IPS-18a (cell line): Measurements from ENCODE around the gene SLC25A31.

ENCODE experiments used
- H3K27ac ChIP-seq: one replicate; pipeline ENCODE4 v1.5.1; 2013; ENCODE audit warnings: low read length
- H3K27me3 ChIP-seq: one replicate; pipeline ENCODE4 v1.6.1; 2013; ENCODE audit warnings: mild to moderate bottlenecking, low read length; ENCODE audit not compliant: control insufficient read depth, insufficient read depth
- H3K36me3 ChIP-seq: one replicate; pipeline ENCODE4 v1.6.1; 2013; ENCODE audit warnings: low read depth, low read length; ENCODE audit not compliant: control insufficient read depth
- H3K4me1 ChIP-seq: one replicate; pipeline ENCODE4 v1.6.1; 2013; ENCODE audit warnings: low read depth, low read length; ENCODE audit not compliant: control insufficient read depth
- H3K4me3 ChIP-seq: one replicate; pipeline ENCODE4 v1.5.1; 2013; ENCODE audit warnings: low read length
- H3K9ac ChIP-seq: one replicate; pipeline ENCODE4 v1.6.1; 2013; ENCODE audit warnings: mild to moderate bottlenecking, low read length, moderate library complexity
- H3K9me3 ChIP-seq: one replicate; pipeline ENCODE4 v1.6.1; 2013; ENCODE audit warnings: low read depth, low read length; ENCODE audit not compliant: control insufficient read depth

SLC25A31 gene

DNA sequence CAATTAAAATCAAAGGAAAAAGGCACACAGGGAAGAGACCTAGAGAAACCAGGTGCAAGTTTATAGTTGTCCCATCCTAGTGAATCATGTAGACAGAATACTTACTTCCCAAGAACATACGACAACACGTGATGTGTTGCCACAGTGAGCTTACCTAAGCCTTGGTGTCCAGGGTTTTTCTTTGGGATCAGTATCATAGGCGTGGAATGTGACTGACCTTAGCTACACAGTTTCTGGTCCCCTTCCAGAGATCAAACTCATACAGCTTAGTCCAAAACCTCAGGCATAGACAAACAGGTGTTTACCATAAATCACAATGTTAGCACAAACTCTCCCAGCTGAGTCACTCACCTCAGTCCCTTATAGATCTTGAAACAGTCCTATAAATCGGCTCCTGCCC is 17.7 kb downstream of the SLC25A31 start:
- Histone ChIP-seq H3K9ac (no peak overlapping the region), H3K27ac (no peak overlapping the region), H3K4me1 (no peaks in the 10 kb centered on the region), H3K4me3 (no peak overlapping the region), H3K36me3 (no peaks in the 10 kb centered on the region), H3K9me3 (no peaks in the 10 kb centered on the region), H3K27me3 (no peaks in the 10 kb centered on the region)

DNA sequence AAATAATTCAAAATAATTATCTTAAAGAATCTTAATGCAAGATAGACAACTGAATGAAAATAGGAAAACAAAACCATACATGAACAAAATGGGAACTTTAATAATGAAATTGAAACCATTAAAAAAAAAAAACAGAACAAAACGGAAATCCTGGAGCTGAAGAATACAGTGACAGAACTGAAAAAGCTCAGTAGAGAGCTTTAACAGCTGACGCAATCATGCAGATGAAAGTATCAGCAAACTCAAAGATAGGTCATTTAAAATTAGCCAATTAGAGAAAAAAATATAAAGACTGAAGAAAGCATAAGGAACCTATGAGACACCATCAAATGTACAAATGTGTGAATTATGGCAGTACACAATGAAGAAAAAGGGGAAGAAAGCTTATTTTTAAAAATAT is 18.8 kb downstream of the SLC25A31 start:
- Histone ChIP-seq H3K4me3 (no peak overlapping the region), H3K36me3 (no peaks in the 10 kb centered on the region), H3K4me1 (no peaks in the 10 kb centered on the region), H3K27ac (no peak overlapping the region), H3K9ac (no peak overlapping the region), H3K27me3 (no peaks in the 10 kb centered on the region), H3K9me3 (no peaks in the 10 kb centered on the region)

DNA sequence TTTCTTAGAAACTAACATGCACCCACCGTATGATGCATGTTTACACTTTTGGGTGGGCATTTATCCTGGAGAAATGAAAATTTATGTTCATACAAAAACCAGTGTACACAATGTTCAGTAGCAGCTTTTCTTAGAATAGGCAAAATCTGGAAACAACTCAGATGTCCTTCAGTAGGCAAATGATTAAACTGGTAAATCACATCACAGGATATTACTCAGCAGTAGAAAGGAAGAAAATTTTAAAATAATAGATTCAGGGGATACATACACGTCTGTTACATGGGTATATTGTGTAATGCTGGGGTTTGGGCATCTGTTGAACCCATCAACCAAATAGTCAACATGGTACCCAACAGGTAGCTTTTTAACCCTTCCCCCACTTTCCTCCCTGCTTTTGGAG is 26.7 kb downstream of the SLC25A31 start:
- Histone ChIP-seq H3K9me3 (no peaks in the 10 kb centered on the region), H3K27me3 (no peaks in the 10 kb centered on the region), H3K4me3 (no peak overlapping the region), H3K27ac (no peak overlapping the region), H3K9ac (no peak overlapping the region), H3K36me3 (no peaks in the 10 kb centered on the region), H3K4me1 (no peaks in the 10 kb centered on the region)

DNA sequence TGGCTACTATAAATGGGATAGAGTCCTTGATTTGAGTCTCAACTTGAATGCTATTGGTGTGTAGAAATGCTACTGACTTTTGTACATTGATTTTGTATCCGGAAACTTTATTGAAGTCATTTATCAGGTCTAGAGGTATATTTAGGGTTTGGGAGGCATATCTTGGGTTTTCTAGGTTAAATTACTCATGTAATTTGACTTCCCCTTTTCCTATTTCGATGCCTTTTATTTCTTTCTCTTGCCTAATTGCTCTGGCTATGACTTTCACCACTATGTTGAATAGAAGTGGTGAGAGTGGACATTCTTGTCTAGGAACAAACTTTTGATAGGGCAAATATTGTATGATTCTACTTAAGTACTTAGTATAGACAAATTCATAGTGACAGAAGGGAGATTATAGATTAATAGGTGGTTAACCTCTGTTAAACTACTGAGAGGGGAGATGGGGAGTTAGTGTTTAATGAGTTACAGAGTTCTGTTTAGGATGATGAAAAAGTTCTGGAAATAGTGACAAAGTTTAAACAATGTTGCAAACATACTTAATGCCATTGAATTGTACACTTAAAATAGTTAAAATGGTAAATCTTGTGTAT is 29.1 kb downstream of the SLC25A31 start:
- Histone ChIP-seq H3K27ac (no peak overlapping the region), H3K36me3 (no peaks in the 10 kb centered on the region)

DNA sequence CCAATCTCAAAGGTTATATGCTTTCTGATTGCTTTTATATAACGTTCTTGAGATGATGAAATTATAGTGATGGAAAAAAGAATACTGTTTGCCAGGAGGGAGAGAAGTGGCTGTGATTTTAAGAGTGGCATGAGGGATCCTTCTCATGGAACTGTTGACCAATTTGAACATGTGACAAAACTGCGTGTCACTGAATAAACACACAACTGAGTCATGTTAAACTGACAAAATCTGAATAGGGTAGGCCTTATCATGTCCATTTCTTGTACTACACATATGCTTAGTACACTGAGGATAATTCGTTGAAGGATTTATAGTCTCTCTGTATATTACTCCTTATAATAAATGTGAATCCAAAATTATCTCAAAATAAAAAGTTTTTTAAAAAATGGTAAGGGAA is 29.7 kb downstream of the SLC25A31 start:
- no peak overlapping the region for H3K9ac ChIP-seq

More for the DNA sequence above, 29.1 kb downstream of the SLC25A31 start:
- no peaks in the 10 kb centered on the region for H3K27me3 ChIP-seq
- H3K4me1 ChIP-seq = no peaks in the 10 kb centered on the region
- H3K9ac ChIP-seq = no peak overlapping the region
- H3K4me3 ChIP-seq = no peak overlapping the region
- no peaks in the 10 kb centered on the region for H3K9me3 ChIP-seq

DNA sequence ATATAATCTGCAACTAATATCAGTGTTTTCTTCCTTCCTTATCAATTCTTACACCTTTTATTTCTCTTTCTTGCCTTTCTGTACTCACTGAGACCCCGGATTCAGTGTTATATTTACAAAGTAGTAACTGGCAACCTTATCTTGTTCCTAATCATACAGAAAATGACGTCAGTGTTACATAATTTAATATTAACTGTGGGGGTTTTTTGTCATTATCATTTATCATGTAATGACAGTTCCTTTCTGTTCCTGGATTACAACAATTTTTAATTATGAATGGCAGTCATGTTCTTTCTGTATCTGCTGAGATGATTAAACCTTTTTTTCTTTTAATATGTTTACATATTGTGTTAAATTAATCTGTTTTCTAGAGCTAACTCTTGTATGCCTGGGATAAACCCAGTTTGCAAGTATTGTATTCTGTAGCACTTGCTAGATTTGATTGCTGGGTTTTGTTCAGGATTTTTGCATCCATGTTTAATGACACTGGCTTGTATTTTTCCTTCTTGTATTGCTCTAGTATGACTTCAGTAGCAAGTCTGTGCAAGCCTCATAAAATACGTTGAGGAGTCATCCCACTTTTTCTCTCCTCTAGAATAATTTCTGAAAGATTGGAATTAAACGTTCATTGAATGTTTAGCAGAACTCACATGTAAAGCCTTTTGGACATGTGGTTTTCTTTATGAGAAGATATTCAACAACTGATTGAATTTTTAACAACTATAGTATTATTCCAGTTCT is 41.5 kb downstream of the SLC25A31 start:
- no peak overlapping the region for H3K27ac ChIP-seq
- no peaks in the 10 kb centered on the region for H3K4me1 ChIP-seq
- no peaks in the 10 kb centered on the region for H3K27me3 ChIP-seq
- no peaks in the 10 kb centered on the region for H3K36me3 ChIP-seq
- no peaks in the 10 kb centered on the region for H3K9me3 ChIP-seq
- H3K4me3 ChIP-seq = no peak overlapping the region
- H3K9ac ChIP-seq = no peak overlapping the region

More for the DNA sequence above, 29.7 kb downstream of the SLC25A31 start:
- Histone ChIP-seq H3K4me1 (no peaks in the 10 kb centered on the region), H3K9me3 (no peaks in the 10 kb centered on the region), H3K27ac (no peak overlapping the region), H3K36me3 (no peaks in the 10 kb centered on the region), H3K27me3 (no peaks in the 10 kb centered on the region), H3K4me3 (no peak overlapping the region)

DNA sequence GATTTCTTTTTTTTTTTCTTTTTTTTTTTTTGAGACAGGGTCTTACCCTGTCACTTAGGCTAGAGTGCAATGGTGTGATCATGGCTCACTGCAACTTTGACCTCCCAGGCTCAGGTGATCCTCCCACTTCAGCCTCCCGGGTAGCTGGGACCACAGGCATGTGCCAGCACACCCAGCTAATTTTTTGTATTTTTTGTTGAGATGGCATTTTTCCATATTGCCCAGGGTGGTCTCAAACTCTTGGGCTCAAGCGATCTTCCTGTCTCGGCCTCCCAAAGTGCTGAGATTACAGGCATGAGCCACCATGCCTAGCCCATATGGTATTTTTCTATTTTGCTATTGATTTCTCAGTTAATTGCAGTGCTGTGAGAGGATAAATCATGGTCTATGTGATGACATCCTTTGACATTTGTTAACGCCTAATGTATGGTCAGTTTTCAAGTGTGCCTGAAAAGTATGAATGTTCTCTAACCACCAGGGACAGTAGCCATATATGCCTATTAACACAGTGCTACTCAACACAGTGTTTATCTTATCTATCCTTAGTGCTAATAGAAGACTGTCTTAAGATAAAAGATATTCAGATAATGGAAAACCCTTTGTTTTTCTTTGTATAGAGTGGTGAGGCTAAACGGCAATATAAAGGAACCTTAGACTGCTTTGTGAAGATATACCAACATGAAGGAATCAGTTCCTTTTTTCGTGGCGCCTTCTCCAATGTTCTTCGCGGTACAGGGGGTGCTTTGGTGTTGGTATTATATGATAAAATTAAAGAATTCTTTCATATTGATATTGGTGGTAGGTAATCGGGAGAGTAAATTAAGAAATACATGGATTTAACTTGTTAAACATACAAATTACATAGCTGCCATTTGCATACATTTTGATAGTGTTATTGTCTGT is 42.8 kb downstream of the SLC25A31 start:
- H3K36me3 ChIP-seq = no peaks in the 10 kb centered on the region
- H3K4me3 ChIP-seq = no peak overlapping the region
- no peaks in the 10 kb centered on the region for H3K9me3 ChIP-seq
- no peaks in the 10 kb centered on the region for H3K27me3 ChIP-seq
- no peak overlapping the region for H3K27ac ChIP-seq
- H3K4me1 ChIP-seq = no peaks in the 10 kb centered on the region
- H3K9ac ChIP-seq = no peak overlapping the region

DNA sequence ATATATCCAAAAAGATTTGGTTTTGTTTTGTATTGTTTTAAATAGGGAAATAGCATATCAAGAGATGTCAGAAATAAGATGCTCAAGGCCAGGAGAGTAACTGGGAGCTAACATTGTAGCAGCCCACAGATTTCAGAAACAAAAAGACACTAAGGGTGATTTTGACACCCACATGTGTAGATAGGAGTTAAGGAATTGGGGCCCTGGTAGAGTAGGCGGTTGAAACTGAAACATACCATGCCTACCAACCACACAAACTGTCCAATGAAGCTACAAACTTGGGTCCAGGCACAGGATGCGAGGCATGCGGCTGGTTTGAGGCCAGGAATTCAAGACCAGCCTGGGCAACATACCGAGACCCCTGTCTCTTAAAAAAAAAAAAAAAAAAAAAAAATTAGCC is 45.6 kb downstream of the SLC25A31 start:
- no peaks in the 10 kb centered on the region for H3K36me3 ChIP-seq
- H3K9me3 ChIP-seq = no peaks in the 10 kb centered on the region
- H3K4me1 ChIP-seq = no peaks in the 10 kb centered on the region
- no peak overlapping the region for H3K9ac ChIP-seq
- H3K4me3 ChIP-seq = no peak overlapping the region
- no peak overlapping the region for H3K27ac ChIP-seq
- H3K27me3 ChIP-seq = peaks cover 10% of the 10 kb centered on the region

DNA sequence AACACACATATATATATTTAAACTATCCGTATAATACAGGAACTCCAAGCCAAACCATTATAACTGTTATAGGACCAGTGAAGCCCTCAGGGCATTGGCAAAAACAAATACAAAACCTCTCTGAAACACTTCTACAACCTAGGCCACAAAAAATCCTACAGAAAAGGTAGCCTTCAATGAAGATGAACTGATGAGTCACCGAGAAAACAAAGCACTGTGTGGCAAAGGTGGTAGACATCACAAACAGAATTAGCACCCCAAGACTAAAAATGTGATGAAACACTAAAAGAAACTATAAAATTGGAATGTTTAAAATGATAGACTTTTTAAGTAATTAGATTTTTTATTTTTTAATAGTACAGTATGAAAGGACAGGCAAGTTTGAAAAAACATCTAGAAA is 46.4 kb downstream of the SLC25A31 start:
- no peaks in the 10 kb centered on the region for H3K4me1 ChIP-seq

DNA sequence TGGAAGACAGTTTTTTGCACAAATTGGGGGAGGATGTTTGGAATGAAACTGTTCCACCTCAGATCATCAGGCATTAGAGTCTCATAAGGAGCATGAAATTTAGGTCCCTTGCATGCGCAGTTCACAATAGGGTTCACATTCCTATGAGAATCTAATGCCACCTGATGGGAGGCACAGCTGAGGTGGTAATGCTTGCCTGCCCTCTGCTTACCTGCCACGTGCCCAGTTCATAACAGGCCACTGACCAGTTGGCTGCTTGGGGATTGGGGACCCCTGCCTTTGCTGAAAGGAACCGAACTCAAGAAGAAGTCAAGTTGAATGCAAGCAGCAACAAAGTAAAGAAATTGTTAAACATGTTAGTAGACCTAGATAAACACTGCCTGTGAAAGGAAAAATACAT is 47.3 kb downstream of the SLC25A31 start:
- Histone ChIP-seq H3K9me3 (no peaks in the 10 kb centered on the region), H3K27me3 (peaks cover 22% of the 10 kb centered on the region), H3K4me1 (no peaks in the 10 kb centered on the region), H3K27ac (no peak overlapping the region), H3K4me3 (no peak overlapping the region), H3K9ac (no peak overlapping the region), H3K36me3 (no peaks in the 10 kb centered on the region)

More for the DNA sequence above, 46.4 kb downstream of the SLC25A31 start:
- Histone ChIP-seq H3K27me3 (peaks cover 17% of the 10 kb centered on the region), H3K4me3 (no peak overlapping the region), H3K27ac (no peak overlapping the region), H3K36me3 (no peaks in the 10 kb centered on the region), H3K9ac (no peak overlapping the region), H3K9me3 (no peaks in the 10 kb centered on the region)

DNA sequence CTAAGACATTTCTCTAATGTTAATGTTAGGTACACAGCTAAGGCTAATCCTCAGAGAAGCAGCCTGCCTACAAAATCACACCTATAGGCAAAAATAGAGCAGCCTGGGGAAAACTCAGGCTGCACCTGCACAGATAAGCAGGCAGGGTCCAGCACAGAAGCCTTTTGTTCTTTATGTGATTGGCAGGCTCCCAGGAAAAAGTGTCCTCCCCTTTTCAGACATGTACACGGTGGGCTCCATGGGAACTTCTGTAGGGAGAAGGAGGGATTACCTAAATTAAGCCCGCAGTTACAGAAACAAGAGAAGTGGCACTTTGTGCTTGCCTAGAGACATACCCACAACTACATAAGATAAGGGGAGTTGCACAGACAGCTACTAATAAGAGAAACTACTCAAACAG is 47.9 kb downstream of the SLC25A31 start:
- no peaks in the 10 kb centered on the region for H3K9me3 ChIP-seq
- H3K4me3 ChIP-seq = no peak overlapping the region
- H3K27me3 ChIP-seq = peaks cover 28% of the 10 kb centered on the region
- no peaks in the 10 kb centered on the region for H3K36me3 ChIP-seq
- H3K9ac ChIP-seq = no peak overlapping the region
- H3K27ac ChIP-seq = no peak overlapping the region
- H3K4me1 ChIP-seq = no peaks in the 10 kb centered on the region
